B cell (primary cell): ENCODE data around the gene ACVR1. TPM values are rescaled to one million over a fixed set of nuclear protein-coding genes. Genes with fewer than 3 reads are reported as not detected.

Experiments used
- ATAC-seq: fragments of 200-7000 bp; cut with Tn5 transposase; one replicate; pipeline ENCODE4 v1.10.0; 2021; ENCODE audit warnings: low read depth, mild to moderate bottlenecking, moderate number of reproducible peaks, moderate library complexity
- CTCF ChIA-PET: fragments of 350-600 bp; sonication (Branson Sonifier 250); formaldehyde crosslinking; loops from one replicate; lab custom pipeline; 2021; ENCODE audit warnings: antibody characterized with exemption, inconsistent platforms; lab: Charles Lee
- POLR2A ChIA-PET: fragments of 350-600 bp; sonication (Branson Sonifier 250); formaldehyde crosslinking; loops from one replicate; lab custom pipeline; 2021; ENCODE audit warnings: antibody characterized with exemption; lab: Charles Lee
- DNase-seq: peaks from one replicate; pipeline ENCODE4 v3.0.0; 2013
- H2AFZ ChIP-seq: 2 replicates; pipeline ENCODE4 v1.6.1; 2012; ENCODE audit warnings: mild to moderate bottlenecking, low read depth, low read length; ENCODE audit not compliant: insufficient read depth, poor library complexity, severe bottlenecking
- H3K27ac ChIP-seq, 2 donors: 1 replicate in 1 of 2; 2 replicates in 1 of 2; pipeline ENCODE4 v1.5.1; 2012 to 2013; ENCODE audit warnings: low read length in 2 of 2, mild to moderate bottlenecking in 2 of 2, moderate library complexity in 1 of 2
- H3K27me3 ChIP-seq, 4 experiments: fragments of 200-600 bp in 1 of 4; sonication (generic) in 1 of 4; replicated peaks in 1 of 4; 1 replicate in 2 of 4; 2 replicates in 2 of 4; pipeline versions ENCODE4 v1.6.1 to v1.7.0; 2013 to 2016; ENCODE audit warnings: low read length in 3 of 4, mild to moderate bottlenecking in 2 of 4, mixed read lengths in 1 of 4, moderate library complexity in 1 of 4; ENCODE audit not compliant: insufficient read depth in 4 of 4, control insufficient read depth in 3 of 4; ENCODE audit errors: control extremely low read depth in 1 of 4
- H3K36me3 ChIP-seq, 2 experiments: replicated peaks in 1 of 2; 1 replicate in 1 of 2; 2 replicates in 1 of 2; pipeline versions ENCODE4 v1.6.1 to v1.7.1; 2013; ENCODE audit warnings: low read length in 1 of 2; ENCODE audit not compliant: insufficient read depth in 2 of 2, control insufficient read depth in 1 of 2; ENCODE audit errors: control extremely low read depth in 1 of 2, extremely low read depth in 1 of 2
- H3K4me1 ChIP-seq, 2 donors: fragments of 200-600 bp in 1 of 2; sonication (generic) in 1 of 2; 1 replicate in 1 of 2; 2 replicates in 1 of 2; pipeline versions ENCODE4 v1.5.1 to v1.6.1; 2013 to 2017; ENCODE audit warnings: low read length in 2 of 2; ENCODE audit not compliant: control insufficient read depth in 2 of 2, insufficient read depth in 2 of 2
- H3K4me2 ChIP-seq: replicated peaks from 2 replicates; pipeline ENCODE3; 2012; ENCODE audit warnings: mild to moderate bottlenecking, low read depth, low read length; ENCODE audit not compliant: poor library complexity, severe bottlenecking
- H3K4me3 ChIP-seq, 5 experiments: fragments of 200-600 bp in 1 of 5; sonication (generic) in 1 of 5; 1 replicate in 3 of 5; 2 replicates in 2 of 5; pipeline versions ENCODE4 v1.5.1 to v1.7.0; 2011 to 2016; ENCODE audit warnings: low read length in 4 of 5, mild to moderate bottlenecking in 4 of 5, low read depth in 2 of 5, control low read depth in 1 of 5, moderate library complexity in 1 of 5; ENCODE audit not compliant: insufficient read depth in 1 of 5; ENCODE audit errors: control extremely low read depth in 1 of 5, extremely low read depth in 1 of 5
- H3K79me2 ChIP-seq: fragments of 200-600 bp; sonication (generic); one replicate; pipeline ENCODE4 v1.6.0; 2016; ENCODE audit warnings: low read length; ENCODE audit not compliant: control insufficient read depth, insufficient read depth
- H3K9ac ChIP-seq: fragments of 200-600 bp; sonication (generic); 2 replicates; pipeline ENCODE4 v1.6.1; 2017; ENCODE audit warnings: mild to moderate bottlenecking, low read length, moderate library complexity
- H3K9me3 ChIP-seq, 3 donors: one replicate each; pipeline versions ENCODE4 v1.6.1 to v1.7.1; 2013; ENCODE audit warnings: low read length in 2 of 3; ENCODE audit not compliant: control insufficient read depth in 2 of 3, insufficient read depth in 1 of 3; ENCODE audit errors: control extremely low read depth in 1 of 3
- H4K20me1 ChIP-seq: 2 replicates; pipeline ENCODE4 v1.6.0; 2012; ENCODE audit warnings: mild to moderate bottlenecking, low read length; ENCODE audit not compliant: insufficient read depth, control insufficient read depth, poor library complexity, severe bottlenecking
- H3K27ac Mint-ChIP-seq: one replicate; pipeline ENCODE4 v1.8.0; 2021; ENCODE audit warnings: mixed read lengths
- H3K27me3 Mint-ChIP-seq: one replicate; pipeline ENCODE4 v1.8.0; 2021; ENCODE audit warnings: mixed read lengths
- H3K4me1 Mint-ChIP-seq: one replicate; pipeline ENCODE4 v1.8.0; 2021; ENCODE audit warnings: mixed read lengths
- H3K4me3 Mint-ChIP-seq: one replicate; pipeline ENCODE4 v1.8.0; 2021; ENCODE audit warnings: mixed read lengths
- H3K9me3 Mint-ChIP-seq: one replicate; pipeline ENCODE4 v1.8.0; 2022; ENCODE audit warnings: mixed read lengths; ENCODE audit not compliant: insufficient read depth
- CTCF ChIP-seq: fragments of 200-600 bp; IDR thresholded peaks from one replicate; pipeline ENCODE4 v1.8.0; 2022; ENCODE audit warnings: antibody characterized with exemption, mild to moderate bottlenecking
- EZH2 ChIP-seq: IDR thresholded peaks from 2 replicates; pipeline ENCODE4 v1.6.1; 2012; ENCODE audit warnings: borderline replicate concordance, low read depth, mild to moderate bottlenecking, moderate library complexity, low read length; ENCODE audit not compliant: insufficient read depth, poor library complexity, severe bottlenecking
- WGBS: methylation state at CpG from one replicate; pipeline ENCODE4 v1.1.5; 2013; ENCODE audit warnings: missing lambda C conversion rate; ENCODE audit not compliant: insufficient coverage; 5-methylcytosine and 5-hydroxymethylcytosine counted together
- intact Hi-C: fragments of 100-400 bp; cut with micrococcal nuclease; formaldehyde crosslinking; loops from one replicate; pipeline ENCODE4 v1.10.0; 2022
- polyA plus RNA-seq: library from polyadenylated mRNA; depleted of rRNA; stranded (reverse); fragments of >200 nt; gene quantifications from 2 replicates; pipeline ENCODE4 v1.2.3, GENCODE V29; 2012
- total RNA-seq, 2 donors: library from RNA; stranded (reverse); fragments of 120-200 nt in 1 of 2; gene quantifications; 1 replicate in 1 of 2; 2 replicates in 1 of 2; pipeline versions ENCODE4 v1.2.3 to v1.2.4, GENCODE V29; 2013 to 2022

ACVR1 gene
- total and polyA plus RNA-seq, 2 donors (not counting 1 experiment from before 2014, with no cell fraction given): 3.7 to 11.7 TPM

- CTCF ChIA-PET: no interaction called here
- TF ChIP-seq CTCF: no peak
- no peak for TF ChIP-seq EZH2
- DNase-seq (no peak), ATAC-seq (no peak)
- Histone ChIP-seq H4K20me1 (no peaks in the 10 kb centered on the region), H3K9ac (no peak overlapping the region), H2AFZ (no peak overlapping the region), H3K79me2 (no peaks in the 10 kb centered on the region), H3K4me1 (no peaks in the 10 kb centered on the region), H3K27me3 (no peaks in the 10 kb centered on the region), H3K4me2 (no peak overlapping the region), H3K36me3 (no peaks in the 10 kb centered on the region), H3K9me3 (no peaks in the 10 kb centered on the region), H3K4me3 (no peak overlapping the region), H3K27ac (no peak overlapping the region)
- Mint-ChIP-seq H3K9me3 (no peaks in the 10 kb centered on the region), H3K27me3 (no peaks in the 10 kb centered on the region), H3K4me3 (no peak overlapping the region), H3K27ac (no peak overlapping the region), H3K4me1 (peaks cover 7% of the 10 kb centered on the region)
- WGBS: no CpG with 5 or more reads among the region's 2 CpGs
- POLR2A ChIA-PET: no interaction called here
- intact Hi-C loops: loop anchor here (5.0 kb wide), 1 partner anchor 152 kb away; no protein-coding TSS in a partner anchor
Measured at GRCh38 chr2:157839822-157840221, 36.3 kb downstream of the ACVR1 start.

GRCh38 chr2:157839162-157839801 is 36.8 kb downstream of the ACVR1 start:
- Histone ChIP-seq H3K36me3 (no peaks in the 10 kb centered on the region), H3K27ac (no peak overlapping the region), H3K27me3 (no peaks in the 10 kb centered on the region), H2AFZ (no peak overlapping the region), H3K79me2 (no peaks in the 10 kb centered on the region), H3K4me1 (no peaks in the 10 kb centered on the region), H3K9me3 (no peaks in the 10 kb centered on the region), H4K20me1 (no peaks in the 10 kb centered on the region), H3K9ac (no peak overlapping the region), H3K4me2 (no peak overlapping the region), H3K4me3 (no peak overlapping the region)
- DNase-seq (no peak), ATAC-seq (no peak)
- peaks cover 7% of the 10 kb centered on the region for H3K4me1 Mint-ChIP-seq
- CTCF ChIA-PET: no interaction called here
- H3K27me3 Mint-ChIP-seq: no peaks in the 10 kb centered on the region
- 78% methylated on average over 5 of the region's 5 CpGs for WGBS
- no peaks in the 10 kb centered on the region for H3K9me3 Mint-ChIP-seq
- no peak overlapping the region for H3K4me3 Mint-ChIP-seq
- intact Hi-C loops: loop anchor here (5.0 kb wide), 1 partner anchor 153 kb away; no protein-coding TSS in a partner anchor
- POLR2A ChIA-PET: no interaction called here
- H3K27ac Mint-ChIP-seq: no peak overlapping the region
- TF ChIP-seq EZH2 (no peak), CTCF (no peak)
